Sigmoid colon (tissue), 4 donors: ENCODE results near the gene PSMD8.

Experiments used
- CTCF ChIP-seq, 4 experiments: fragments of 450-650 bp in 3 of 4; fragments of 200-600 bp in 1 of 4; IDR thresholded peaks; one replicate each; pipeline ENCODE4 v1.5.1; 2016 to 2019; ENCODE audit warnings: antibody characterized with exemption in 4 of 4, mild to moderate bottlenecking in 3 of 4, moderate library complexity in 2 of 4
- EP300 ChIP-seq, 4 donors: sonication (generic); formaldehyde crosslinking; IDR thresholded peaks; one replicate each; pipeline ENCODE4 v1.6.1; 2017; ENCODE audit warnings: antibody characterized with exemption in 4 of 4
- POLR2A ChIP-seq, 2 donors: fragments of 450-650 bp; IDR thresholded peaks; one replicate each; pipeline ENCODE4 v1.6.1; 2016; ENCODE audit warnings: antibody characterized with exemption in 2 of 2, mild to moderate bottlenecking in 2 of 2, moderate library complexity in 2 of 2
- POLR2AphosphoS5 ChIP-seq, 4 donors: sonication (generic); formaldehyde crosslinking; IDR thresholded peaks; one replicate each; pipeline ENCODE4 v1.6.1; 2017; ENCODE audit warnings: antibody characterized with exemption in 4 of 4

- TF ChIP-seq CTCF (IDR thresholded peaks at IDR 0.05) (no peak), POLR2A (IDR thresholded peaks at IDR 0.05) (no peak), EP300 (IDR thresholded peaks at IDR 0.05) (no peak), POLR2AphosphoS5 (IDR thresholded peaks at IDR 0.05) (no peak)
Observed at GRCh38 chr19:38409631-38410133, 35.3 kb downstream of the PSMD8 start.
